Measurements from ENCODE around the gene PRR5. TPM values are rescaled to one million over a fixed set of nuclear protein-coding genes. Genes with fewer than 3 reads are reported as not detected.
A peak's percentile ranks its signal among the peaks of the same experiment; 100 is the strongest.

PRR5 gene
- total RNA-seq, 1 experiment from 2014 or later, result 11.8 TPM

- no peak overlapping the region for H3T11ph ChIP-seq (ENCODE audit: low read length)
- H3K4me1 ChIP-seq (ENCODE audit: insufficient read depth, low read length), result no peaks in the 10 kb centered on the region
- no peak overlapping the region for H3K4me3 Mint-ChIP-seq
- H3K79me2 ChIP-seq (ENCODE audit: insufficient read depth, low read length), result no peaks in the 10 kb centered on the region; the same call in 1 of the 2 replicates
- H3K18ac ChIP-seq (ENCODE audit: insufficient read length, low read depth, low read length), result no peak overlapping the region
- H3K56ac ChIP-seq (ENCODE audit: insufficient read length, low read depth, low read length), result no peak overlapping the region
- no peaks in the 10 kb centered on the region for H3K27me3 Mint-ChIP-seq (ENCODE audit: low read depth)
- no peak for TF ChIP-seq CTCF (conservative IDR thresholded peaks at IDR 0.05)
- H2BK120ac ChIP-seq (ENCODE audit: low read depth, low read length, poor library complexity, severe bottlenecking), result no peak overlapping the region
- peak overlapping the region in 2 of 3 experiments; percentile 73 to 84; a peak in 4 of 7 replicates for H3K27ac Mint-ChIP-seq
- H4K5ac ChIP-seq (ENCODE audit: insufficient read length, low read depth, low read length), result no peak overlapping the region
- no peak overlapping the region for H3K23ac ChIP-seq (ENCODE audit: insufficient read length, low read depth, low read length)
- DNase-seq, result no peak
- no peaks in the 10 kb centered on the region for H3K9me3 ChIP-seq (ENCODE audit: control insufficient read depth, low read depth, low read length)
- H4K20me1 ChIP-seq (ENCODE audit: control insufficient read depth, insufficient read depth, insufficient read length), result no peaks in the 10 kb centered on the region
- H4K91ac ChIP-seq (ENCODE audit: insufficient read length, low read depth, low read length), result no peak overlapping the region
- no peak overlapping the region for H3K9ac ChIP-seq (ENCODE audit: extremely low read depth, insufficient read length, low read length)
- H4K8ac ChIP-seq (replicated peaks; ENCODE audit: insufficient read length, low read depth, low read length), result no peak overlapping the region
- no peaks in the 10 kb centered on the region for H3K23me2 ChIP-seq (ENCODE audit: insufficient read length, low read depth, low read length, poor library complexity, severe bottlenecking)
- H2AK5ac ChIP-seq (ENCODE audit: insufficient read length, low read length), result no peak overlapping the region
- H2AFZ ChIP-seq (ENCODE audit: low read length), result no peak overlapping the region
- peaks cover 11 to 25% of the 10 kb centered on the region in 2 experiments for H3K4me1 Mint-ChIP-seq
- H2BK12ac ChIP-seq (ENCODE audit: insufficient read length, low read depth, low read length), result no peak overlapping the region
- H2BK15ac ChIP-seq (ENCODE audit: low read depth, low read length), result no peak overlapping the region
- H2BK20ac ChIP-seq (ENCODE audit: low read depth, low read length, poor library complexity, severe bottlenecking), result no peak overlapping the region
- H3K4me2 ChIP-seq (ENCODE audit: insufficient read depth, insufficient read length, low read length), result no peak overlapping the region
- H3K9me3 Mint-ChIP-seq, result peaks cover 0 to 2% of the 10 kb centered on the region in 2 experiments; a peak in 2 of 5 replicates
- no peak overlapping the region for H3K4ac ChIP-seq (ENCODE audit: low read depth, low read length)
- peaks cover 11 to 22% (median 21%) of the 10 kb centered on the region in 3 experiments for H3K36me3 Mint-ChIP-seq (ENCODE audit: insufficient read depth in 1 of 3, low read depth in 3 of 3)
- H3K14ac ChIP-seq (ENCODE audit: insufficient read depth, low read length), result peak overlapping the region; percentile 31; the same call in 1 of the 2 replicates
- H3K27ac ChIP-seq (ENCODE audit: insufficient read length, low read depth, low read length), result no peak overlapping the region
- no peak overlapping the region for H2BK5ac ChIP-seq (ENCODE audit: insufficient read length, low read length)
- no peaks in the 10 kb centered on the region for H3K27me3 ChIP-seq (ENCODE audit: insufficient read depth, low read length)
- H3K79me1 ChIP-seq (ENCODE audit: insufficient read depth, low read depth, low read length, poor library complexity, severe bottlenecking), result peaks cover 2% of the 10 kb centered on the region
- no CpG with 5 or more reads among the region's 10 CpGs for whole genome bisulfite sequencing (ENCODE audit: extremely low coverage, insufficient read length, low lambda C conversion rate)
Observed at GRCh38 chr22:44783091-44783490, 81.1 kb downstream of the PRR5 start.
